Progenitor cell of endocrine pancreas (in vitro differentiated cells): ENCODE results near the gene TFEB. TPM values are rescaled to one million over a fixed set of nuclear protein-coding genes. Genes with fewer than 3 reads are reported as not detected.

Experiments used
- DNase-seq: peaks from one replicate; pipeline ENCODE4 v3.0.0; 2021; ENCODE audit warnings: low spot score; ENCODE audit not compliant: unreplicated experiment
- H3K27ac Mint-ChIP-seq: 2 replicates; pipeline ENCODE4 v1.8.0; 2021; ENCODE audit warnings: mild to moderate bottlenecking, moderate library complexity, mixed read lengths
- H3K27me3 Mint-ChIP-seq: 2 replicates; pipeline ENCODE4 v1.8.0; 2021; ENCODE audit warnings: mixed read lengths
- H3K36me3 Mint-ChIP-seq: 2 replicates; pipeline ENCODE4 v1.8.0; 2022; ENCODE audit warnings: mixed read lengths; ENCODE audit not compliant: insufficient read depth
- H3K4me1 Mint-ChIP-seq: 2 replicates; pipeline ENCODE4 v1.8.0; 2021; ENCODE audit warnings: low read depth, mixed read lengths
- H3K4me3 Mint-ChIP-seq: 2 replicates; pipeline ENCODE4 v1.8.0; 2021; ENCODE audit warnings: low read depth, mild to moderate bottlenecking, moderate library complexity, mixed read lengths
- H3K9me3 Mint-ChIP-seq: 2 replicates; pipeline ENCODE4 v1.8.0; 2021; ENCODE audit warnings: low read depth, mixed read lengths
- CTCF ChIP-seq: fragments of 200-600 bp; sonication (generic); IDR thresholded peaks from one replicate; pipeline ENCODE4 v1.5.0; 2021; ENCODE audit warnings: antibody characterized with exemption, mild to moderate bottlenecking; ENCODE audit not compliant: unreplicated experiment
- total RNA-seq: library from RNA; stranded (reverse); gene quantifications from 2 replicates; pipeline ENCODE4 v1.2.1, GENCODE V29; 2021

TFEB gene
- total RNA-seq, 1 donor from 2014 or later, result 0.48 TPM

- H3K9me3 Mint-ChIP-seq, result no peaks in the 10 kb centered on the region
- no peak for DNase-seq
- no peaks in the 10 kb centered on the region for H3K27me3 Mint-ChIP-seq
- no peaks in the 10 kb centered on the region for H3K4me1 Mint-ChIP-seq
- peak overlapping the region; percentile 56 for H3K27ac Mint-ChIP-seq
- no peaks in the 10 kb centered on the region for H3K36me3 Mint-ChIP-seq
- H3K4me3 Mint-ChIP-seq, result no peak overlapping the region
- TF ChIP-seq CTCF, result no peak
Observed at GRCh38 chr6:41717392-41717736, 18.0 kb downstream of the TFEB start.

GRCh38 chr6:41716516-41717391 lies 18.7 kb downstream of the TFEB start:
- Mint-ChIP-seq H3K27ac (peak overlapping the region; percentile 56), H3K27me3 (no peaks in the 10 kb centered on the region), H3K4me1 (no peaks in the 10 kb centered on the region), H3K4me3 (no peak overlapping the region), H3K9me3 (no peaks in the 10 kb centered on the region), H3K36me3 (no peaks in the 10 kb centered on the region)
- no peak for DNase-seq
- TF ChIP-seq CTCF, result no peak

GRCh38 chr6:41715795-41716515 lies 19.5 kb downstream of the TFEB start:
- Mint-ChIP-seq H3K36me3 (no peaks in the 10 kb centered on the region), H3K4me1 (no peaks in the 10 kb centered on the region), H3K9me3 (no peaks in the 10 kb centered on the region), H3K27ac (no peak overlapping the region), H3K27me3 (no peaks in the 10 kb centered on the region), H3K4me3 (no peak overlapping the region)
- no peak for DNase-seq
- TF ChIP-seq CTCF, result no peak

- Mint-ChIP-seq H3K4me1 (no peaks in the 10 kb centered on the region), H3K9me3 (no peaks in the 10 kb centered on the region), H3K27me3 (peaks cover 9% of the 10 kb centered on the region), H3K4me3 (no peak overlapping the region), H3K36me3 (no peaks in the 10 kb centered on the region), H3K27ac (no peak overlapping the region)
- TF ChIP-seq CTCF, result no peak
- no peak for DNase-seq
Observed at GRCh38 chr6:41714556-41715273, 20.7 kb downstream of the TFEB start.

- H3K27me3 Mint-ChIP-seq, result peaks cover 16% of the 10 kb centered on the region
- no peak overlapping the region for H3K4me3 Mint-ChIP-seq
- H3K4me1 Mint-ChIP-seq, result no peaks in the 10 kb centered on the region
- TF ChIP-seq CTCF, result no peak
- no peak overlapping the region for H3K27ac Mint-ChIP-seq
- no peaks in the 10 kb centered on the region for H3K36me3 Mint-ChIP-seq
- no peaks in the 10 kb centered on the region for H3K9me3 Mint-ChIP-seq
- no peak for DNase-seq
Observed at GRCh38 chr6:41713650-41714291, 21.6 kb downstream of the TFEB start.
